Hepatocyte (in vitro differentiated cells): Measurements from ENCODE around the gene ARHGAP30. TPM values are rescaled to one million over a fixed set of nuclear protein-coding genes. Genes with fewer than 3 reads are reported as not detected.
"Not testable (repeated sequence)": the region's sequence is repeated elsewhere in the genome, so short reads cannot be mapped to it uniquely, and the experiment has no call there.

Source experiments
- DNase-seq: peaks from one replicate; pipeline ENCODE4 v3.0.0-alpha.2; 2016; ENCODE audit warnings: low spot score
- H2AFZ ChIP-seq: fragments of 200-600 bp; sonication (generic); 2 replicates; pipeline ENCODE4 v1.6.0; 2016; ENCODE audit warnings: antibody characterized with exemption, mild to moderate bottlenecking
- H3K27ac ChIP-seq: fragments of 200-600 bp; sonication (generic); 2 replicates; pipeline ENCODE4 v1.5.1; 2016; ENCODE audit warnings: mild to moderate bottlenecking
- H3K27me3 ChIP-seq: fragments of 200-600 bp; sonication (generic); 2 replicates; pipeline ENCODE4 v1.6.1; 2016
- H3K36me3 ChIP-seq: fragments of 200-600 bp; sonication (generic); replicated peaks from 2 replicates; pipeline ENCODE4 v1.5.1; 2016; ENCODE audit warnings: low read depth; ENCODE audit not compliant: insufficient read depth
- H3K4me1 ChIP-seq: fragments of 200-600 bp; sonication (generic); 2 replicates; pipeline ENCODE4 v1.5.1; 2016; ENCODE audit warnings: mild to moderate bottlenecking, moderate library complexity; ENCODE audit not compliant: insufficient read depth
- H3K4me2 ChIP-seq: fragments of 200-600 bp; sonication (generic); 2 replicates; pipeline ENCODE4 v1.6.0; 2016
- H3K4me3 ChIP-seq: fragments of 200-600 bp; sonication (generic); 2 replicates; pipeline ENCODE4 v1.5.1; 2016; ENCODE audit warnings: mild to moderate bottlenecking
- H3K79me2 ChIP-seq: fragments of 200-600 bp; sonication (generic); 2 replicates; pipeline ENCODE4 v1.6.0; 2017; ENCODE audit warnings: mild to moderate bottlenecking
- H3K9me2 ChIP-seq: fragments of 200-600 bp; sonication (generic); replicated peaks from 2 replicates; pipeline ENCODE4 v1.6.0; 2017; ENCODE audit warnings: mild to moderate bottlenecking; ENCODE audit not compliant: insufficient read depth
- H3K9me3 ChIP-seq: fragments of 200-600 bp; sonication (generic); 2 replicates; pipeline ENCODE4 v1.5.1; 2016; ENCODE audit warnings: low read depth, mild to moderate bottlenecking
- H4K20me1 ChIP-seq: fragments of 200-600 bp; sonication (generic); 2 replicates; pipeline ENCODE4 v1.6.0; 2016; ENCODE audit warnings: mild to moderate bottlenecking; ENCODE audit not compliant: insufficient read depth, poor library complexity, severe bottlenecking
- EZH2 ChIP-seq: fragments of 200-600 bp; sonication (generic); IDR thresholded peaks from 2 replicates; pipeline ENCODE4 v1.6.1; 2016; ENCODE audit warnings: antibody characterized with exemption, mild to moderate bottlenecking, borderline replicate concordance
- EZH2phosphoT487 ChIP-seq: fragments of 200-600 bp; sonication (generic); IDR thresholded peaks from one replicate; pipeline ENCODE4 v1.6.1; 2018; ENCODE audit warnings: antibody characterized with exemption, mild to moderate bottlenecking, low read depth, moderate library complexity; ENCODE audit not compliant: unreplicated experiment, severe bottlenecking
- WGBS: methylation state at CpG from one replicate; pipeline ENCODE4 v1.1.6; 2016; ENCODE audit warnings: low lambda C conversion rate; ENCODE audit errors: missing lambda C conversion rate; 5-methylcytosine and 5-hydroxymethylcytosine counted together
- polyA plus RNA-seq: library from polyadenylated mRNA; unstranded; fragments of >200 nt; fragmentation: Nextera tagmentation; extraction: Ambion mirVana; gene quantifications from 2 replicates; pipeline ENCODE4 v1.2.1, GENCODE V29; 2016
- total RNA-seq: library from RNA; depleted of rRNA; stranded (reverse); fragments of >200 nt; gene quantifications from 2 replicates; pipeline ENCODE4 v1.2.3, GENCODE V29; 2014
- TF ChIP-seq, protein P1 (sequence below): fragments of 200-600 bp; sonication (generic); IDR thresholded peaks from 2 replicates; pipeline ENCODE4 v1.5.1; 2016; ENCODE audit warnings: antibody characterized with exemption, mild to moderate bottlenecking; ENCODE audit not compliant: poor library complexity

Gene ARHGAP30
- total and polyA plus RNA-seq, 2 experiments from 2014 or later: 0.80 to 1.7 TPM

DNA sequence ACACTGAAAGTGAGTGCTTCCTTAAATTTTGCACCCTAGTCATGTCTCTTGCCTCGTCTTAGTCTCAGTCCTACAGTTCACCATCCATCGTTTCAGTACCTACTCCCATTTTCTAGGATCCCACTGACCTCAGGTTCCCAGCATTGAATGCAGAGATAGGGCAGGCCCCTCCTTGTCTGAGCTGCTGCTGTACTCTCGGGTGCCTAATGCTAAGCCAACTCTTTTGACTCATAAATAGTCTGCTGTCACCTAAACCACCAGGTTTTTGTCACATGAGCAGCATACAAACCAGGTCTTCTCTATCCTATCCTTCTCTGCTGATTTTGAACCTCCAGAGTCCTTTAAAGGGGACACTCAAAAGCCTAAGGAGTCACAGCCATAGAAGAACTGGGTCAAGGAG is 3.0 kb downstream of the ARHGAP30 start:
- no peaks in the 10 kb centered on the region for H3K79me2 ChIP-seq
- TF ChIP-seq, protein P1, sequence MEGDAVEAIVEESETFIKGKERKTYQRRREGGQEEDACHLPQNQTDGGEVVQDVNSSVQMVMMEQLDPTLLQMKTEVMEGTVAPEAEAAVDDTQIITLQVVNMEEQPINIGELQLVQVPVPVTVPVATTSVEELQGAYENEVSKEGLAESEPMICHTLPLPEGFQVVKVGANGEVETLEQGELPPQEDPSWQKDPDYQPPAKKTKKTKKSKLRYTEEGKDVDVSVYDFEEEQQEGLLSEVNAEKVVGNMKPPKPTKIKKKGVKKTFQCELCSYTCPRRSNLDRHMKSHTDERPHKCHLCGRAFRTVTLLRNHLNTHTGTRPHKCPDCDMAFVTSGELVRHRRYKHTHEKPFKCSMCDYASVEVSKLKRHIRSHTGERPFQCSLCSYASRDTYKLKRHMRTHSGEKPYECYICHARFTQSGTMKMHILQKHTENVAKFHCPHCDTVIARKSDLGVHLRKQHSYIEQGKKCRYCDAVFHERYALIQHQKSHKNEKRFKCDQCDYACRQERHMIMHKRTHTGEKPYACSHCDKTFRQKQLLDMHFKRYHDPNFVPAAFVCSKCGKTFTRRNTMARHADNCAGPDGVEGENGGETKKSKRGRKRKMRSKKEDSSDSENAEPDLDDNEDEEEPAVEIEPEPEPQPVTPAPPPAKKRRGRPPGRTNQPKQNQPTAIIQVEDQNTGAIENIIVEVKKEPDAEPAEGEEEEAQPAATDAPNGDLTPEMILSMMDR: no peak
- TF ChIP-seq EZH2 (no peak), EZH2phosphoT487 (no peak)
- no peaks in the 10 kb centered on the region for H3K36me3 ChIP-seq
- no peaks in the 10 kb centered on the region for H3K9me3 ChIP-seq
- DNase-seq: no peak
- H3K4me1 ChIP-seq: no peaks in the 10 kb centered on the region
- H3K27me3 ChIP-seq: peaks cover 9% of the 10 kb centered on the region
- H4K20me1 ChIP-seq: no peaks in the 10 kb centered on the region
- H2AFZ ChIP-seq: no peak overlapping the region
- no peak overlapping the region for H3K27ac ChIP-seq
- H3K4me2 ChIP-seq: no peak overlapping the region
- WGBS: 72% methylated on average over 3 of the region's 3 CpGs
- no peak overlapping the region for H3K4me3 ChIP-seq
- H3K9me2 ChIP-seq: no peaks in the 10 kb centered on the region

GRCh38 chr1:161065681-161066080 is 4.0 kb downstream of the ARHGAP30 start:
- not testable (repeated sequence) for H2AFZ ChIP-seq, H3K36me3 ChIP-seq, H3K27me3 ChIP-seq, H3K79me2 ChIP-seq, H4K20me1 ChIP-seq, H3K4me1 ChIP-seq, H3K9me3 ChIP-seq, H3K9me2 ChIP-seq, DNase-seq, H3K4me2 ChIP-seq, H3K4me3 ChIP-seq, H3K27ac ChIP-seq
- 95% methylated on average over 7 of the region's 7 CpGs for WGBS

DNA sequence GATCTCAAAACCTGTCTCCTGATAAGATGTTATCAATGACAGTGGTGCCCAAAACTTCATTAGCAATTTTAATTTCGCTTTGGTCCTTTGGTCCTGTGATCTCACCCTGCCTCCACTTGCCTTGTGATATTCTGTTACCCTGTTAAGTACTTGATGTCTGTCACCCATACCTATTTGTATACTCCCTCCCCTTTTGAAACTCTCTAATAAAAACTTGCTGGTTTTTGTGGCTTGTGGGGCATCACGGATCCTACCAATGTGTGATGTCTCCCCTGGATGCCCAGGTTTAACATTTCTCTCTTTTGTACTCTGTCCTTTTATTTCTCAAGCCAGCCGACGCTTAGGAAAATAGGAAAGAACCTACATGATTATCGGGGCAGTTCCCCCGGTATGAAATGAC is 5.8 kb downstream of the ARHGAP30 start:
- not testable (repeated sequence) for H3K79me2 ChIP-seq, DNase-seq, H3K4me1 ChIP-seq, H2AFZ ChIP-seq, H3K9me2 ChIP-seq, H3K4me2 ChIP-seq, H3K9me3 ChIP-seq, H3K4me3 ChIP-seq, H3K36me3 ChIP-seq, H3K27ac ChIP-seq, H4K20me1 ChIP-seq, H3K27me3 ChIP-seq
- WGBS: 52% methylated on average over 6 of the region's 6 CpGs

GRCh38 chr1:161061419-161061818 is 8.3 kb downstream of the ARHGAP30 start:
- DNase-seq: no peak
- Histone ChIP-seq H4K20me1 (no peaks in the 10 kb centered on the region), H3K4me3 (no peak overlapping the region), H3K27me3 (peaks cover 9% of the 10 kb centered on the region), H3K9me3 (no peaks in the 10 kb centered on the region), H2AFZ (no peak overlapping the region), H3K36me3 (no peaks in the 10 kb centered on the region), H3K9me2 (no peaks in the 10 kb centered on the region), H3K4me1 (no peaks in the 10 kb centered on the region), H3K79me2 (no peaks in the 10 kb centered on the region), H3K27ac (no peak overlapping the region), H3K4me2 (no peak overlapping the region)
- TF ChIP-seq, protein P1: no peak
- TF ChIP-seq EZH2phosphoT487 (no peak), EZH2 (no peak)
- WGBS: 96% methylated on average over 4 of the region's 4 CpGs

GRCh38 chr1:161059293-161059692 is 10.4 kb downstream of the ARHGAP30 start:
- TF ChIP-seq, protein P1: no peak
- Histone ChIP-seq H3K27me3 (peaks cover 8% of the 10 kb centered on the region), H3K4me3 (no peak overlapping the region), H3K9me2 (no peaks in the 10 kb centered on the region), H3K4me1 (no peaks in the 10 kb centered on the region), H3K27ac (no peak overlapping the region), H4K20me1 (no peaks in the 10 kb centered on the region), H3K36me3 (no peaks in the 10 kb centered on the region), H3K79me2 (no peaks in the 10 kb centered on the region), H3K4me2 (no peak overlapping the region), H3K9me3 (no peaks in the 10 kb centered on the region), H2AFZ (no peak overlapping the region)
- 87% methylated on average over 6 of the region's 6 CpGs for WGBS
- DNase-seq: no peak
